PC-3 (cell line): ENCODE measurements around the gene CAPZB.
A peak's percentile ranks its signal among the peaks of the same experiment; 100 is the strongest.

Experiments used
- CTCF ChIP-seq: fragments of 300-600 bp; sonication (generic); conservative IDR thresholded peaks from 2 replicates; pipeline ENCODE4 v1.5.1; 2017; ENCODE audit warnings: antibody characterized with exemption, low read depth, mild to moderate bottlenecking, low read length
- EZH2 ChIP-seq: fragments of 300-600 bp; sonication (generic); IDR thresholded peaks from one replicate; pipeline ENCODE4 v1.6.1; 2017; ENCODE audit warnings: antibody characterized with exemption, mild to moderate bottlenecking, low read length; ENCODE audit not compliant: unreplicated experiment

- TF ChIP-seq CTCF (peak; percentile 39), EZH2 (no peak)
Measured at GRCh38 chr1:19439464-19440171, 45.7 kb downstream of the CAPZB start.
